ENCODE measurements around the gene TMED1. TPM values are rescaled to one million over a fixed set of nuclear protein-coding genes. Genes with fewer than 3 reads are reported as not detected.

Gene TMED1
- total and polyA plus RNA-seq, 9 of the 15 experiments (the other 6 are each of a cell fraction or from before 2014, with no cell fraction given) = 0.86 to 30.2 (median 23.5) TPM

- TF ChIP-seq CHD1 (IDR thresholded peaks at IDR 0.05; ENCODE audit: low read length) = no peak
- TF ChIP-seq FOXM1 (IDR thresholded peaks at IDR 0.05; ENCODE audit: low read depth) = peak; percentile 28; the same call in 1 of the 2 replicates
- TF ChIP-seq FOXM1 (CRISPR knock-in tag; IDR thresholded peaks at IDR 0.05; ENCODE audit: low read depth) = no peak
- no peak for TF ChIP-seq CREM (IDR thresholded peaks at IDR 0.05; ENCODE audit: low read depth)
- TF ChIP-seq TRIM24 (IDR thresholded peaks at IDR 0.05) = peak in 1 of 2 experiments; percentile 36; a peak in 1 of 4 replicates
- no peak for TF ChIP-seq ZNF324 (CRISPR knock-in tag; IDR thresholded peaks at IDR 0.05)
- peak; percentile 78 for TF ChIP-seq ZNF384 (IDR thresholded peaks at IDR 0.05; ENCODE audit: low read depth, low read length)
- TF ChIP-seq BHLHE40 (IDR thresholded peaks at IDR 0.05; ENCODE audit: low read length) = 0 out of 2 replicates have a peak, but pooled peaks have one; percentile 34
- TF ChIP-seq CBFA2T3 (IDR thresholded peaks at IDR 0.05) = peak; percentile 76
- peak; percentile 15 for TF ChIP-seq PHF20 (IDR thresholded peaks at IDR 0.05; ENCODE audit: partially characterized antibody)
- peak; percentile 63 for TF ChIP-seq CBFA2T2 (conservative IDR thresholded peaks at IDR 0.05)
- no peak for TF ChIP-seq MCM3 (IDR thresholded peaks at IDR 0.05)
- TF ChIP-seq TAL1 (IDR thresholded peaks at IDR 0.05) = peak; percentile 67
- peak; percentile 55 for TF ChIP-seq TCF3 (CRISPR knock-in tag; IDR thresholded peaks at IDR 0.05)
- peak; percentile 55 for TF ChIP-seq MTA2 (IDR thresholded peaks at IDR 0.05; ENCODE audit: low read depth)
- peak; percentile 68 for TF ChIP-seq ARID1B (IDR thresholded peaks at IDR 0.05)
- peak; percentile 38; the same call in 1 of the 2 replicates for TF ChIP-seq HINFP (tag; conservative IDR thresholded peaks at IDR 0.05; ENCODE audit: low read depth)
- TF ChIP-seq ZNF274 (IDR thresholded peaks at IDR 0.05; ENCODE audit: borderline replicate concordance, low read depth, low read length) = no peak
- 0 out of 2 replicates have a peak, but pooled peaks have one; percentile 43 for TF ChIP-seq CTBP1 (IDR thresholded peaks at IDR 0.05; ENCODE audit: borderline replicate concordance)
- no peak for TF ChIP-seq BRF1 (IDR thresholded peaks at IDR 0.05; ENCODE audit: borderline replicate concordance, extremely low read depth, insufficient read length)
- no peak for TF ChIP-seq HNRNPL (IDR thresholded peaks at IDR 0.05; ENCODE audit: low read depth, low read length)
- TF ChIP-seq ZNF263 (CRISPR knock-in tag; IDR thresholded peaks at IDR 0.05; ENCODE audit: borderline replicate concordance) = peak; percentile 99
- no peak for TF ChIP-seq ZBED1 (IDR thresholded peaks at IDR 0.05)
- TF ChIP-seq RCOR1 (IDR thresholded peaks at IDR 0.05; ENCODE audit: borderline replicate concordance in 1 of 2, low read depth in 2 of 2, low read length in 2 of 2) = peak in 1 of 2 experiments; percentile 42; a peak in 1 of 4 replicates
- peak; percentile 42; the same call in 1 of the 2 replicates for TF ChIP-seq SMARCA4 (IDR thresholded peaks at IDR 0.05)
- TF ChIP-seq TOE1 (IDR thresholded peaks at IDR 0.05; ENCODE audit: borderline replicate concordance) = no peak
- no peak for TF ChIP-seq TOE1 (CRISPR knock-in tag; IDR thresholded peaks at IDR 0.05; ENCODE audit: borderline replicate concordance, low read depth)
- peak; percentile 72 for TF ChIP-seq BCOR (IDR thresholded peaks at IDR 0.05)
- 0 out of 2 replicates have a peak, but pooled peaks have one; percentile 8 for TF ChIP-seq ZNF644 (tag; IDR thresholded peaks at IDR 0.05; ENCODE audit: low read depth)
- TF ChIP-seq RUNX1 (IDR thresholded peaks at IDR 0.05; ENCODE audit: low read depth) = no peak
- peak; percentile 72; the same call in 1 of the 2 replicates for TF ChIP-seq ZNF121 (CRISPR knock-in tag; conservative IDR thresholded peaks at IDR 0.05)
- TF ChIP-seq TEAD4 (IDR thresholded peaks at IDR 0.05; ENCODE audit: low read length) = 0 out of 2 replicates have a peak, but pooled peaks have one; percentile 18
- no peak for TF ChIP-seq TEAD4 (CRISPR knock-in tag; IDR thresholded peaks at IDR 0.05; ENCODE audit: borderline replicate concordance)
- TF ChIP-seq ETV1 (tag; conservative IDR thresholded peaks at IDR 0.05; ENCODE audit: low read depth) = no peak
- no peak for TF ChIP-seq ZNF707 (CRISPR knock-in tag; conservative IDR thresholded peaks at IDR 0.05)
Measured at GRCh38 chr19:10862561-10863106, 26.6 kb upstream of the TMED1 start (continued).

Measured in K562 (cell line).